Endothelial cell of umbilical vein (primary cell): ENCODE results near the gene LACTBL1. TPM values are rescaled to one million over a fixed set of nuclear protein-coding genes. Genes with fewer than 3 reads are reported as not detected.

Experiments
- BruUV-seq: library from RNA; stranded (reverse); fragments of 400-500 nt; replicated peaks from 2 replicates; lab custom pipeline; 2021; lab: Mats Ljungman, UMichigan
- CTCF ChIA-PET: fragments of 300-600, 350-600 bp; sonication (Branson Sonifier 250); formaldehyde crosslinking; loops from one replicate; lab custom pipeline; 2021; ENCODE audit warnings: antibody characterized with exemption, inconsistent platforms; lab: Charles Lee
- POLR2A ChIA-PET: fragments of 300-600, 350-600 bp; sonication (Branson Sonifier 250); formaldehyde crosslinking; loops from one replicate; lab custom pipeline; 2021; ENCODE audit warnings: antibody characterized with exemption, inconsistent platforms; lab: Charles Lee
- DNase-seq: peaks from one replicate; pipeline ENCODE4 v3.0.0-alpha.2; 2011; ENCODE audit warnings: low read depth, low spot score
- FAIRE-seq: peaks from 2 replicates; lab custom pipeline; 2011; peaks lifted over from hg19 to GRCh38; lab: Jason Lieb, UNC
- H2AFZ ChIP-seq: 2 replicates; pipeline ENCODE4 v1.6.0; 2012; ENCODE audit warnings: low read depth, low read length, control low read depth, inconsistent platforms
- H3K27ac ChIP-seq: 2 replicates; pipeline ENCODE4 v1.5.1; 2011; ENCODE audit warnings: low read depth, mild to moderate bottlenecking, control low read depth, low read length, moderate library complexity; ENCODE audit not compliant: insufficient read depth
- H3K27me3 ChIP-seq, 2 experiments: 2 replicates each; pipeline versions ENCODE4 v1.6.0 to v1.6.1; 2011; ENCODE audit warnings: low read length in 2 of 2, mixed read lengths in 1 of 2; ENCODE audit not compliant: control insufficient read depth in 2 of 2, insufficient read depth in 2 of 2
- H3K36me3 ChIP-seq, 2 experiments: 2 replicates in 1 of 2; 3 replicates in 1 of 2; pipeline ENCODE4 v1.5.1; 2011; ENCODE audit warnings: low read length in 2 of 2, mild to moderate bottlenecking in 1 of 2, moderate library complexity in 1 of 2; ENCODE audit not compliant: control insufficient read depth in 2 of 2, insufficient read depth in 2 of 2; ENCODE audit errors: extremely low read depth in 1 of 2
- H3K4me1 ChIP-seq: 3 replicates; pipeline ENCODE4 v1.5.1; 2011; ENCODE audit warnings: mild to moderate bottlenecking, low read length; ENCODE audit not compliant: control insufficient read depth, insufficient read depth; ENCODE audit errors: extremely low read depth
- H3K4me2 ChIP-seq: 2 replicates; pipeline ENCODE4 v1.6.1; 2011; ENCODE audit warnings: low read length, control low read depth, mixed read lengths; ENCODE audit not compliant: insufficient read depth
- H3K4me3 ChIP-seq, 3 experiments: fragments of 200-600 bp in 1 of 3; sonication (generic), shearing (Covaris generic) in 1 of 3; replicated peaks in 1 of 3; 2 replicates each; pipeline ENCODE4 v1.5.1; 2011 to 2016; ENCODE audit warnings: control low read depth in 3 of 3, low read length in 3 of 3, mild to moderate bottlenecking in 2 of 3, inconsistent platforms in 1 of 3, low read depth in 1 of 3, moderate library complexity in 1 of 3; ENCODE audit not compliant: insufficient read depth in 1 of 3
- H3K79me2 ChIP-seq: 2 replicates; pipeline ENCODE4 v1.6.0; 2012; ENCODE audit warnings: low read length, inconsistent platforms; ENCODE audit not compliant: control insufficient read depth, insufficient read depth
- H3K9ac ChIP-seq: replicated peaks from 2 replicates; pipeline ENCODE3; 2011; ENCODE audit warnings: low read length, control low read depth; ENCODE audit not compliant: insufficient read depth; ENCODE audit errors: extremely low read depth
- H3K9me1 ChIP-seq: replicated peaks from 3 replicates; pipeline ENCODE4 v1.6.0; 2011; ENCODE audit warnings: mild to moderate bottlenecking, low read length; ENCODE audit not compliant: control insufficient read depth, insufficient read depth; ENCODE audit errors: extremely low read depth
- H3K9me3 ChIP-seq: replicated peaks from 2 replicates; pipeline ENCODE4 v1.5.1; 2012; ENCODE audit warnings: low read length, inconsistent platforms; ENCODE audit not compliant: control insufficient read depth, insufficient read depth
- H4K20me1 ChIP-seq: replicated peaks from 2 replicates; pipeline ENCODE3; 2011; ENCODE audit warnings: mild to moderate bottlenecking, low read length; ENCODE audit not compliant: control insufficient read depth, insufficient read depth; ENCODE audit errors: extremely low read depth
- EZH2 ChIP-seq: IDR thresholded peaks from 2 replicates; pipeline ENCODE4 v1.6.1; 2012; ENCODE audit warnings: borderline replicate concordance, low read depth, mild to moderate bottlenecking, moderate library complexity, low read length, inconsistent platforms; ENCODE audit not compliant: severe bottlenecking
- FOS ChIP-seq: IDR thresholded peaks from 2 replicates; pipeline ENCODE4 v1.6.1; 2011; ENCODE audit warnings: mild to moderate bottlenecking, low read length, moderate library complexity, borderline replicate concordance; ENCODE audit not compliant: insufficient read depth
- GATA2 ChIP-seq: IDR thresholded peaks from 2 replicates; pipeline ENCODE4 v1.7.0; 2011; ENCODE audit warnings: low read depth, mild to moderate bottlenecking, moderate library complexity, mixed read lengths, low read length; ENCODE audit not compliant: insufficient read length, insufficient read depth
- JUN ChIP-seq: IDR thresholded peaks from 2 replicates; pipeline ENCODE4 v1.6.1; 2011; ENCODE audit warnings: borderline replicate concordance, low read depth; ENCODE audit not compliant: insufficient read length, insufficient read depth
- MYC ChIP-seq: IDR thresholded peaks from one replicate; pipeline ENCODE4 v1.6.1; 2011; ENCODE audit warnings: mild to moderate bottlenecking, low read depth, low read length
- POLR2A ChIP-seq: IDR thresholded peaks from 2 replicates; pipeline ENCODE4 v1.6.1; 2012; ENCODE audit warnings: low read depth, mild to moderate bottlenecking, control low read depth, low read length
- POLR2AphosphoS5 ChIP-seq: IDR thresholded peaks from 2 replicates; pipeline ENCODE4 v1.6.1; 2012; ENCODE audit warnings: low read depth, mild to moderate bottlenecking, control low read depth, low read length, moderate library complexity; ENCODE audit not compliant: insufficient read depth
- dilution Hi-C: fragments of 300-500 bp; cut with MboI; formaldehyde crosslinking; loops from one replicate; pipeline ENCODE4 v1.15.0; 2019; ENCODE audit warnings: low sequenced_read_pairs; ENCODE audit not compliant: extremely low pct_ligation_motif_present
- intact Hi-C: fragments of 100-400 bp; cut with micrococcal nuclease; formaldehyde crosslinking; loops from one replicate; pipeline ENCODE4 v1.10.0; 2022
- polyA plus RNA-seq, 4 experiments: library from polyadenylated mRNA; depleted of rRNA in 3 of 4; stranded (reverse) in 3 of 4; unstranded in 1 of 4; fragments of >200 nt; gene quantifications; 2 replicates each; pipeline versions ENCODE4 v1.2.1 to v1.2.3, GENCODE V29; 2011 to 2012; ENCODE audit warnings: missing spikeins in 1 of 4
- total RNA-seq: library from RNA; stranded (reverse); gene quantifications from 2 replicates; pipeline ENCODE4 v1.2.3, GENCODE V29; 2021
- TF ChIP-seq, protein P1 (sequence below): IDR thresholded peaks from 2 replicates; pipeline ENCODE4 v1.6.1; 2011; ENCODE audit not compliant: insufficient read depth, insufficient read length
- TF ChIP-seq, protein P2 (sequence below), 2 donors: IDR thresholded peaks; 1 replicate in 1 of 2; 2 replicates in 1 of 2; pipeline ENCODE4 v1.5.1; 2011; ENCODE audit warnings: low read length in 2 of 2, mild to moderate bottlenecking in 2 of 2, moderate library complexity in 2 of 2, control low read depth in 1 of 2, inconsistent platforms in 1 of 2, low read depth in 1 of 2; ENCODE audit not compliant: insufficient read depth in 1 of 2; ENCODE audit errors: extremely low read depth in 1 of 2

Gene LACTBL1
- total and polyA plus RNA-seq, 2 donors (not counting 3 experiments of a cell fraction or from before 2014, with no cell fraction given) = not detected

- Histone ChIP-seq H3K4me3 (no peak overlapping the region), H3K9me1 (no peaks in the 10 kb centered on the region), H3K4me1 (no peaks in the 10 kb centered on the region), H4K20me1 (no peaks in the 10 kb centered on the region), H2AFZ (no peak overlapping the region), H3K79me2 (no peaks in the 10 kb centered on the region), H3K9ac (no peak overlapping the region), H3K27ac (no peak overlapping the region), H3K36me3 (no peaks in the 10 kb centered on the region), H3K27me3 (peaks cover 36 to 47% of the 10 kb centered on the region in 2 experiments), H3K9me3 (no peaks in the 10 kb centered on the region), H3K4me2 (no peak overlapping the region)
- FAIRE-seq (no peak), DNase-seq (no peak)
- CTCF ChIA-PET = interaction anchor here (1.2 to 1.6 kb wide), 2 partner anchors 11 to 12 kb away, joined by 3 to 5 read pairs; no protein-coding TSS in a partner anchor
- POLR2A ChIA-PET = no interaction called here
- dilution Hi-C loops (loop anchor here (25.0 kb wide), 1 partner anchor 289 kb away; the partner anchor contains the start of gene C1QB), intact Hi-C loops (no loop called here)
- no TSS peak for BruUV-seq
- TF ChIP-seq GATA2 = no peak
- TF ChIP-seq POLR2AphosphoS5 = no peak
- no peak for TF ChIP-seq MYC
- TF ChIP-seq JUN = no peak
- TF ChIP-seq, protein P1, sequence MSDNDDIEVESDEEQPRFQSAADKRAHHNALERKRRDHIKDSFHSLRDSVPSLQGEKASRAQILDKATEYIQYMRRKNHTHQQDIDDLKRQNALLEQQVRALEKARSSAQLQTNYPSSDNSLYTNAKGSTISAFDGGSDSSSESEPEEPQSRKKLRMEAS = no peak
- no peak for TF ChIP-seq EZH2
- no peak for TF ChIP-seq POLR2A
- TF ChIP-seq, protein P2, sequence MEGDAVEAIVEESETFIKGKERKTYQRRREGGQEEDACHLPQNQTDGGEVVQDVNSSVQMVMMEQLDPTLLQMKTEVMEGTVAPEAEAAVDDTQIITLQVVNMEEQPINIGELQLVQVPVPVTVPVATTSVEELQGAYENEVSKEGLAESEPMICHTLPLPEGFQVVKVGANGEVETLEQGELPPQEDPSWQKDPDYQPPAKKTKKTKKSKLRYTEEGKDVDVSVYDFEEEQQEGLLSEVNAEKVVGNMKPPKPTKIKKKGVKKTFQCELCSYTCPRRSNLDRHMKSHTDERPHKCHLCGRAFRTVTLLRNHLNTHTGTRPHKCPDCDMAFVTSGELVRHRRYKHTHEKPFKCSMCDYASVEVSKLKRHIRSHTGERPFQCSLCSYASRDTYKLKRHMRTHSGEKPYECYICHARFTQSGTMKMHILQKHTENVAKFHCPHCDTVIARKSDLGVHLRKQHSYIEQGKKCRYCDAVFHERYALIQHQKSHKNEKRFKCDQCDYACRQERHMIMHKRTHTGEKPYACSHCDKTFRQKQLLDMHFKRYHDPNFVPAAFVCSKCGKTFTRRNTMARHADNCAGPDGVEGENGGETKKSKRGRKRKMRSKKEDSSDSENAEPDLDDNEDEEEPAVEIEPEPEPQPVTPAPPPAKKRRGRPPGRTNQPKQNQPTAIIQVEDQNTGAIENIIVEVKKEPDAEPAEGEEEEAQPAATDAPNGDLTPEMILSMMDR (IDR thresholded peaks at IDR 0.05; ENCODE audit: extremely low read depth in 1 of 2, insufficient read depth in 1 of 2, low read depth in 1 of 2, low read length in 2 of 2) = no peak
- TF ChIP-seq FOS = no peak
These were observed 20.9 kb downstream of the LACTBL1 start for GRCh38 chr1:22951796-22952195.
